H9 (cell line): ENCODE measurements around the gene HSD17B12. TPM values are rescaled to one million over a fixed set of nuclear protein-coding genes. Genes with fewer than 3 reads are reported as not detected.

Experiments
- DNase-seq: peaks from one replicate; pipeline ENCODE4 v3.0.0-alpha.2; 2017
- H2AFZ ChIP-seq: one replicate; pipeline ENCODE4 v1.6.1; 2013; ENCODE audit warnings: mild to moderate bottlenecking, low read length, control low read depth, moderate library complexity
- H2AK5ac ChIP-seq: 2 replicates; pipeline ENCODE4 v1.6.1; 2013; ENCODE audit warnings: low read length, control low read depth, mixed read lengths; ENCODE audit not compliant: insufficient read length
- H2BK120ac ChIP-seq: one replicate; pipeline ENCODE4 v1.6.1; 2013; ENCODE audit warnings: low read depth, mild to moderate bottlenecking, low read length, control low read depth, inconsistent platforms; ENCODE audit not compliant: poor library complexity, severe bottlenecking
- H2BK12ac ChIP-seq: 2 replicates; pipeline ENCODE4 v1.6.1; 2013; ENCODE audit warnings: low read length, control low read depth, mixed read lengths, low read depth; ENCODE audit not compliant: insufficient read length
- H2BK15ac ChIP-seq: 2 replicates; pipeline ENCODE4 v1.6.1; 2013; ENCODE audit warnings: low read depth, low read length, control low read depth
- H2BK20ac ChIP-seq: one replicate; pipeline ENCODE4 v1.6.1; 2013; ENCODE audit warnings: low read depth, mild to moderate bottlenecking, low read length, control low read depth, inconsistent platforms; ENCODE audit not compliant: poor library complexity, severe bottlenecking
- H2BK5ac ChIP-seq: 2 replicates; pipeline ENCODE4 v1.6.1; 2013; ENCODE audit warnings: low read length, control low read depth, mixed read lengths; ENCODE audit not compliant: insufficient read length
- H3K14ac ChIP-seq: 2 replicates; pipeline ENCODE4 v1.6.1; 2013; ENCODE audit warnings: low read length, control low read depth; ENCODE audit not compliant: insufficient read depth
- H3K18ac ChIP-seq: 2 replicates; pipeline ENCODE4 v1.6.1; 2013; ENCODE audit warnings: low read depth, mild to moderate bottlenecking, mixed read lengths, low read length, control low read depth; ENCODE audit not compliant: insufficient read length
- H3K23ac ChIP-seq: 2 replicates; pipeline ENCODE4 v1.6.1; 2013; ENCODE audit warnings: low read length, control low read depth, mixed read lengths, low read depth; ENCODE audit not compliant: insufficient read length
- H3K23me2 ChIP-seq: 2 replicates; pipeline ENCODE4 v1.6.1; 2013; ENCODE audit warnings: low read depth, mild to moderate bottlenecking, mixed read lengths, low read length, control low read depth; ENCODE audit not compliant: insufficient read length, poor library complexity, severe bottlenecking
- H3K27ac ChIP-seq: 2 replicates; pipeline ENCODE4 v1.5.1; 2013; ENCODE audit warnings: low read length, control low read depth, mixed read lengths, low read depth; ENCODE audit not compliant: insufficient read length
- H3K27me3 ChIP-seq: 2 replicates; pipeline ENCODE4 v1.6.1; 2013; ENCODE audit warnings: low read length, control low read depth, inconsistent platforms; ENCODE audit not compliant: insufficient read depth
- H3K4ac ChIP-seq: 2 replicates; pipeline ENCODE4 v1.6.1; 2013; ENCODE audit warnings: low read depth, mild to moderate bottlenecking, control low read depth, inconsistent platforms, low read length, moderate library complexity
- H3K4me1 ChIP-seq: 2 replicates; pipeline ENCODE4 v1.6.1; 2013; ENCODE audit warnings: low read length, control low read depth, inconsistent platforms; ENCODE audit not compliant: insufficient read depth
- H3K4me2 ChIP-seq: 2 replicates; pipeline ENCODE4 v1.6.1; 2013; ENCODE audit warnings: low read length, control low read depth, mixed read lengths; ENCODE audit not compliant: insufficient read length, insufficient read depth
- H3K56ac ChIP-seq: 2 replicates; pipeline ENCODE4 v1.6.1; 2013; ENCODE audit warnings: low read depth, mild to moderate bottlenecking, mixed read lengths, low read length, control low read depth; ENCODE audit not compliant: insufficient read length
- H3K79me1 ChIP-seq: 2 replicates; pipeline ENCODE4 v1.6.1; 2013; ENCODE audit warnings: low read depth, mild to moderate bottlenecking, moderate library complexity, low read length, control low read depth, inconsistent platforms; ENCODE audit not compliant: insufficient read depth, poor library complexity, severe bottlenecking
- H3K79me2 ChIP-seq: 2 replicates; pipeline ENCODE4 v1.6.1; 2013; ENCODE audit warnings: low read length, control low read depth, inconsistent platforms; ENCODE audit not compliant: insufficient read depth
- H3K9ac ChIP-seq: 2 replicates; pipeline ENCODE4 v1.6.1; 2013; ENCODE audit warnings: low read length, control low read depth, mixed read lengths; ENCODE audit not compliant: insufficient read length; ENCODE audit errors: extremely low read depth
- H3K9me3 ChIP-seq: one replicate; pipeline ENCODE4 v1.6.1; 2013; ENCODE audit warnings: low read depth, low read length, inconsistent platforms; ENCODE audit not compliant: control insufficient read depth
- H3T11ph ChIP-seq: one replicate; pipeline ENCODE4 v1.6.1; 2013; ENCODE audit warnings: mild to moderate bottlenecking, low read length, control low read depth, inconsistent platforms
- H4K20me1 ChIP-seq: one replicate; pipeline ENCODE4 v1.6.1; 2013; ENCODE audit not compliant: control insufficient read depth, insufficient read length, insufficient read depth
- H4K5ac ChIP-seq: 2 replicates; pipeline ENCODE4 v1.6.1; 2013; ENCODE audit warnings: low read depth, mild to moderate bottlenecking, mixed read lengths, low read length, control low read depth; ENCODE audit not compliant: insufficient read length
- H4K8ac ChIP-seq: replicated peaks from 2 replicates; pipeline ENCODE4 v1.6.1; 2013; ENCODE audit warnings: low read length, control low read depth, mixed read lengths, low read depth; ENCODE audit not compliant: insufficient read length
- H4K91ac ChIP-seq: 2 replicates; pipeline ENCODE4 v1.6.1; 2013; ENCODE audit warnings: low read depth, mild to moderate bottlenecking, moderate library complexity, mixed read lengths, low read length, control low read depth; ENCODE audit not compliant: insufficient read length
- H3K27ac Mint-ChIP-seq, 3 experiments: 2 replicates in 2 of 3; 3 replicates in 1 of 3; pipeline ENCODE4 v1.8.0; 2020 to 2021; ENCODE audit warnings: mixed read lengths in 3 of 3, mild to moderate bottlenecking in 1 of 3, moderate library complexity in 1 of 3
- H3K27me3 Mint-ChIP-seq: 2 replicates; pipeline ENCODE4 v1.8.0; 2021; ENCODE audit warnings: low read depth, mild to moderate bottlenecking, moderate library complexity, mixed read lengths
- H3K36me3 Mint-ChIP-seq, 3 experiments: 2 replicates in 2 of 3; 3 replicates in 1 of 3; pipeline ENCODE4 v1.8.0; 2020 to 2021; ENCODE audit warnings: low read depth in 3 of 3, mixed read lengths in 3 of 3; ENCODE audit not compliant: insufficient read depth in 1 of 3
- H3K4me1 Mint-ChIP-seq, 2 experiments: 2 replicates each; pipeline ENCODE4 v1.8.0; 2020; ENCODE audit warnings: mixed read lengths in 2 of 2
- H3K4me3 Mint-ChIP-seq, 2 experiments: 2 replicates in 1 of 2; 3 replicates in 1 of 2; pipeline ENCODE4 v1.8.0; 2020 to 2021; ENCODE audit warnings: mild to moderate bottlenecking in 2 of 2, mixed read lengths in 2 of 2, moderate library complexity in 1 of 2
- H3K9me3 Mint-ChIP-seq, 2 experiments: 2 replicates in 1 of 2; 3 replicates in 1 of 2; pipeline ENCODE4 v1.8.0; 2020; ENCODE audit warnings: mild to moderate bottlenecking in 2 of 2, mixed read lengths in 2 of 2, moderate library complexity in 1 of 2
- CTCF ChIP-seq: fragments of 200-600 bp; sonication (generic); conservative IDR thresholded peaks from 3 replicates; pipeline ENCODE4 v1.8.0; 2021; ENCODE audit warnings: antibody characterized with exemption, mild to moderate bottlenecking
- WGBS: extraction: QIAGEN DNeasy Blood & Tissue Kit; methylation state at CpG from one replicate; pipeline ENCODE4 v1.1.7; 2013; ENCODE audit warnings: missing lambda C conversion rate, low lambda C conversion rate, mixed read lengths; ENCODE audit not compliant: insufficient read length; ENCODE audit errors: extremely low coverage; 5-methylcytosine and 5-hydroxymethylcytosine counted together
- total RNA-seq: library from RNA; stranded (reverse); gene quantifications from 2 replicates; pipeline ENCODE4 v1.2.1, GENCODE V29; 2021

HSD17B12 gene
- total RNA-seq, 1 experiment from 2014 or later, result 111 TPM

- H3K9me3 ChIP-seq, result no peaks in the 10 kb centered on the region
- H3K56ac ChIP-seq, result no peak overlapping the region
- H2BK12ac ChIP-seq, result no peak overlapping the region
- no peak overlapping the region for H3K18ac ChIP-seq
- no peak overlapping the region for H2BK120ac ChIP-seq
- no peak overlapping the region for H3K4ac ChIP-seq
- no peak for DNase-seq
- no peak overlapping the region for H3K27ac ChIP-seq
- Mint-ChIP-seq H3K4me3 (no peak overlapping the region), H3K9me3 (no peaks in the 10 kb centered on the region), H3K36me3 (peaks cover 9 to 24% (median 12%) of the 10 kb centered on the region in 3 experiments; a peak in 6 of 7 replicates), H3K27ac (no peak overlapping the region), H3K27me3 (no peaks in the 10 kb centered on the region), H3K4me1 (peaks cover 3 to 12% of the 10 kb centered on the region in 2 experiments; a peak in 3 of 4 replicates)
- H2BK15ac ChIP-seq, result no peak overlapping the region
- H3K4me1 ChIP-seq, result peaks cover 3% of the 10 kb centered on the region; the same call in 1 of the 2 replicates
- H4K20me1 ChIP-seq, result no peaks in the 10 kb centered on the region
- no peak overlapping the region for H3T11ph ChIP-seq
- no peak overlapping the region for H4K8ac ChIP-seq
- no peak overlapping the region for H2BK20ac ChIP-seq
- H2AK5ac ChIP-seq, result no peak overlapping the region
- TF ChIP-seq CTCF, result no peak
- H3K4me2 ChIP-seq, result no peak overlapping the region
- H3K27me3 ChIP-seq, result no peaks in the 10 kb centered on the region
- no peaks in the 10 kb centered on the region for H3K79me1 ChIP-seq
- WGBS, result no CpG with 5 or more reads among the region's 3 CpGs
- no peak overlapping the region for H2BK5ac ChIP-seq
- H3K14ac ChIP-seq, result no peak overlapping the region
- H4K91ac ChIP-seq, result no peak overlapping the region
- no peak overlapping the region for H3K23ac ChIP-seq
- H4K5ac ChIP-seq, result no peak overlapping the region
- no peak overlapping the region for H3K9ac ChIP-seq
- H3K79me2 ChIP-seq, result no peaks in the 10 kb centered on the region
- no peaks in the 10 kb centered on the region for H3K23me2 ChIP-seq
- no peak overlapping the region for H2AFZ ChIP-seq
These were observed 165.3 kb downstream of the HSD17B12 start for GRCh38 chr11:43845816-43846215.
